Tibial nerve (tissue), 4 donors: ENCODE data around the gene LRRC51. TPM values are rescaled to one million over a fixed set of nuclear protein-coding genes. Genes with fewer than 3 reads are reported as not detected.
"Not testable (repeated sequence)": the region's sequence is repeated elsewhere in the genome, so short reads cannot be mapped to it uniquely, and the experiment has no call there.

Experiments used
- DNase-seq, 2 donors: peaks; one replicate each; pipeline ENCODE4 v3.0.0-alpha.2; 2019; ENCODE audit warnings: low spot score in 2 of 2
- H3K27ac ChIP-seq, 4 donors: fragments of 200-600 bp; sonication (generic) in 3 of 4; one replicate each; pipeline ENCODE4 v1.5.1; 2017 to 2019; ENCODE audit warnings: mild to moderate bottlenecking in 1 of 4
- H3K27me3 ChIP-seq, 2 donors: fragments of 200-600 bp; sonication (generic) in 1 of 2; one replicate each; pipeline versions ENCODE4 v1.5.1 to v1.6.0; 2017 to 2019
- H3K36me3 ChIP-seq, 3 donors: fragments of 200-600 bp; sonication (generic); one replicate each; pipeline ENCODE4 v1.5.1; 2018 to 2019
- H3K4me1 ChIP-seq, 4 donors: fragments of 200-600 bp; sonication (generic) in 3 of 4; one replicate each; pipeline ENCODE4 v1.5.1; 2017 to 2019
- H3K4me3 ChIP-seq, 4 donors: fragments of 200-600 bp; sonication (generic) in 3 of 4; one replicate each; pipeline ENCODE4 v1.5.1; 2017 to 2019; ENCODE audit warnings: mild to moderate bottlenecking in 1 of 4, moderate library complexity in 1 of 4
- H3K9me3 ChIP-seq, 4 donors: fragments of 200-600 bp; sonication (generic) in 3 of 4; one replicate each; pipeline ENCODE4 v1.5.1; 2017 to 2019
- EP300 ChIP-seq, 2 donors: sonication (generic); formaldehyde crosslinking; IDR thresholded peaks; one replicate each; pipeline ENCODE4 v1.6.1; 2017; ENCODE audit warnings: antibody characterized with exemption in 2 of 2, mild to moderate bottlenecking in 1 of 2
- POLR2A ChIP-seq, 2 donors: fragments of 450-650 bp; IDR thresholded peaks; one replicate each; pipeline ENCODE4 v1.6.1; 2017; ENCODE audit warnings: antibody characterized with exemption in 2 of 2, mild to moderate bottlenecking in 2 of 2, moderate library complexity in 2 of 2
- WGBS, 2 donors: methylation state at CpG; one replicate each; pipeline ENCODE4 v1.1.5; 2018; 5-methylcytosine and 5-hydroxymethylcytosine counted together
- small RNA-seq: library from RNA; depleted of rRNA; stranded (forward); fragments of <200 nt; gene quantifications from one replicate; pipeline ENCODE3, GENCODE V24; 2016
- total RNA-seq, 4 donors: library from RNA; depleted of rRNA; stranded (reverse); fragments of >200 nt; gene quantifications; one replicate each; pipeline ENCODE4 v1.1.0, GENCODE V29; 2016
- TF ChIP-seq, protein P1 (sequence below), 5 experiments: fragments of 200-600 bp in 3 of 5; fragments of 450-650 bp in 2 of 5; sonication (generic) in 3 of 5; IDR thresholded peaks; one replicate each; pipeline ENCODE4 v1.5.1; 2016 to 2019; ENCODE audit warnings: antibody characterized with exemption in 5 of 5, mild to moderate bottlenecking in 3 of 5, moderate library complexity in 2 of 5

LRRC51 gene
- total RNA-seq, 4 donors from 2014 or later = 7.3 to 10.8 (median 9.2) TPM

DNA sequence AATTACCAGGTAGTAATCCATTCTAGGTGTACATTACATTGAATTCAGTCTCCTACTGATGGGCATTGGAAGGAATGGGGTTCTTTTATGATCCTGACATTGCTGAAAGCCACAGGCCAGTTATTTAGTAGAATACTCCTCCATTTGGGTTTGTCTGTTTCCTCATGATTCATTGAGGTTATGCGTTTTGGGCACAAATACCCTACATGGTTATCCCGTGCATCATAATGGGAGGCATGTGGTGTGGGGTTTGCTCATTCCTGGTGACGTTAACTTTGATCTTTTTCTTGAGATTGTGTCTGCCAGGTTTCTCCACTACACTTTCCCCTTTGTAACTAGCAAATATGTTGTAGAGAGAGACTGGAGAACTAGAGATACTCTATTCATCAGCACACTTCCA lies 60.4 kb downstream of the LRRC51 start:
- peaks cover 0 to 4% (median 0%) of the 10 kb centered on the region in 4 donors for H3K4me1 ChIP-seq
- H3K27ac ChIP-seq = no peak overlapping the region
- H3K27me3 ChIP-seq = no peaks in the 10 kb centered on the region
- 67 to 88% methylated on average over 3 of the region's 3 CpGs for WGBS, 2 donors
- TF ChIP-seq EP300 (IDR thresholded peaks at IDR 0.05) (no peak), POLR2A (IDR thresholded peaks at IDR 0.05) (no peak)
- TF ChIP-seq, protein P1, sequence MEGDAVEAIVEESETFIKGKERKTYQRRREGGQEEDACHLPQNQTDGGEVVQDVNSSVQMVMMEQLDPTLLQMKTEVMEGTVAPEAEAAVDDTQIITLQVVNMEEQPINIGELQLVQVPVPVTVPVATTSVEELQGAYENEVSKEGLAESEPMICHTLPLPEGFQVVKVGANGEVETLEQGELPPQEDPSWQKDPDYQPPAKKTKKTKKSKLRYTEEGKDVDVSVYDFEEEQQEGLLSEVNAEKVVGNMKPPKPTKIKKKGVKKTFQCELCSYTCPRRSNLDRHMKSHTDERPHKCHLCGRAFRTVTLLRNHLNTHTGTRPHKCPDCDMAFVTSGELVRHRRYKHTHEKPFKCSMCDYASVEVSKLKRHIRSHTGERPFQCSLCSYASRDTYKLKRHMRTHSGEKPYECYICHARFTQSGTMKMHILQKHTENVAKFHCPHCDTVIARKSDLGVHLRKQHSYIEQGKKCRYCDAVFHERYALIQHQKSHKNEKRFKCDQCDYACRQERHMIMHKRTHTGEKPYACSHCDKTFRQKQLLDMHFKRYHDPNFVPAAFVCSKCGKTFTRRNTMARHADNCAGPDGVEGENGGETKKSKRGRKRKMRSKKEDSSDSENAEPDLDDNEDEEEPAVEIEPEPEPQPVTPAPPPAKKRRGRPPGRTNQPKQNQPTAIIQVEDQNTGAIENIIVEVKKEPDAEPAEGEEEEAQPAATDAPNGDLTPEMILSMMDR (IDR thresholded peaks at IDR 0.05) = no peak
- no peaks in the 10 kb centered on the region for H3K36me3 ChIP-seq
- H3K4me3 ChIP-seq = no peak overlapping the region
- no peak for DNase-seq
- no peaks in the 10 kb centered on the region for H3K9me3 ChIP-seq

DNA sequence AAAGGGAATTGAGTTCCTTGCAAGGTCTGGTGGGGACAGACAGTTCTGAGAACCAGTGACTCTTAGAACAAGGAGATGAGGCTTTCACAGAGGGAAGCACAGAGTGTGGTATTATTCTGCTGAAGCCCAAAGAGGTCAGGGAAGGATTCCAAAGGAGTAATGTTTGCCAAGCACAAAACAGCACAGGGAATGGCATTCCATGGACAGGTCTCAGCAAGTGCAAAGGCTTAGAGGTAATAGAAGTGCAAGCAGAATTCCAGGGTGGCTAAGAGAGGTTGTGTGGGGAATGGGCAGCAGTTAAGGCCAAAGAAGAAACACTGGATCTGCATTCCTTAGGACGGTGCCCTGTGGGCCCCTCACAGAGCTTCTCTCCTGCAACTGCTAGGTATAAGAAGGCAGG lies 61.4 kb downstream of the LRRC51 start:
- not testable (repeated sequence) for H3K36me3 ChIP-seq, DNase-seq, H3K9me3 ChIP-seq, H3K27ac ChIP-seq, H3K4me1 ChIP-seq, H3K4me3 ChIP-seq, H3K27me3 ChIP-seq
- WGBS, 2 donors = 53 to 62% methylated on average over 1 of the region's 1 CpG

DNA sequence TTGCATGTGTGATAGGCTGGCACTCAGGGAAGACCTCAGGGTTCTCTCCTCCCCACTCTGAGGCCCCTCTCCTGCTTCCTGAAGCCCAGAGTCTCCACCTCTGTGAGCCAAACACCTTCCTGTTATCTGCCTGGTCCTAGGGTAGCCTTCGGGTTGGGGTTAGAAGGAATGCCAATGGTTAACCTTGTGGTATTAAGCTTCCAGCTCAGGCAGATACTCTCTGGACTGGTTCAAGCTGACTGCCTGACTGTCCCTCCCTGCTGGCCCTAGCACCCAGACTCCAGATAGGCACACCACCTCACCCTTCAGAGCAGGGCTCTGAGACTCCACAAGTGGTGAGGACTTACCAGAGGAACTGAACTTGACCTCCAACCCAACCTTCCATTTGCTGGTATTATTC lies 61.9 kb downstream of the LRRC51 start:
- not testable (repeated sequence) for H3K9me3 ChIP-seq, H3K27ac ChIP-seq, H3K27me3 ChIP-seq, H3K4me1 ChIP-seq, DNase-seq, H3K4me3 ChIP-seq, H3K36me3 ChIP-seq
- 67 to 100% methylated on average over 1 of the region's 1 CpG for WGBS, 2 donors

DNA sequence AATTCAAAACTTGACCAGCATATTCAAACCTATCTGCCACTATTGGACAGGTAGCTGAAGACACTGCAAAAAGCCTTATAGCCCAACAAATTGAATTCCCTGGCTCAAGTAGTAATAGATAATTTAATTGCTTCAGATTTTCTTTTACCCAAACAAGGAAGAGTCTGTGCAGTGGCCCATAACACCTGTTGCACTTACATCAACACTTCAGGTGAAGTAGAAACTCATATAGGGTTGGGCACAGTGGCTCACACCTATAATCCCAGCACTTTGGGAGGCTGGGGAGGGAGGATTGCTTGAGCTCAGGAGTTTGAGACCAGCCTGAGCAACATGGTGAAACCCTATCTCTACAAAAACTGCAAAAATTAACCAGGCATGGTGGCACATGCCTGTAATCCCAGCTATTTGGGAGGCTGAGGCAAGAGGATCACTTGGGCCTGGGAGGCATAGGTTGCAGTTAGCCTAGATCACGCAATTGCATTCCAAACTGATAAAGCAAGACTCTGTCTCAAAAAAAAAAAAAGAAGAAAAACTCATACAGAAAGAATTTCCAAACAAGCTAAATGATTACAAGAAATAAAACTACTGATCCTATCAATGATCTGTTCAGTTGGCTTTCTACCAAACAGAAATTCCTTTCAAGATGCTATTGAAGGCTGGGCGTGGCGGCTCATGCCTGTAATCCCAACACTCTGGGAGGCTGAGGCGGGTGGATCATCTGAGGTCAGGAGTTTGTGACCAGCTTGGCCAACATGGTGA lies 64.3 kb downstream of the LRRC51 start:
- no peaks in the 10 kb centered on the region for H3K27me3 ChIP-seq
- H3K27ac ChIP-seq = no peak overlapping the region
- peaks cover 0 to 4% (median 0%) of the 10 kb centered on the region in 4 donors for H3K4me1 ChIP-seq
- no peak for DNase-seq
- TF ChIP-seq, protein P1 (IDR thresholded peaks at IDR 0.05) = no peak
- TF ChIP-seq EP300 (IDR thresholded peaks at IDR 0.05) (no peak), POLR2A (IDR thresholded peaks at IDR 0.05) (no peak)
- H3K9me3 ChIP-seq = no peaks in the 10 kb centered on the region
- H3K4me3 ChIP-seq = no peak overlapping the region
- 59 to 69% methylated on average over 4 of the region's 4 CpGs for WGBS, 2 donors
- H3K36me3 ChIP-seq = no peaks in the 10 kb centered on the region

Small RNA genes within 50 kb of the gene (small RNA-seq; reads per million reads assigned to genes)
- gene MIR3165 (not detected), gene RNU6-72P (not detected)

Other genes starting within 250 kb of the LRRC51 start
- gene DEFB108B, start 247.7 kb upstream of the LRRC51 start, total RNA-seq = not detected
- not detected for gene DEFB131B, start 202.4 kb upstream of the LRRC51 start, total RNA-seq
- gene XNDC1N, start 152.3 kb upstream of the LRRC51 start, total RNA-seq = 10 to 100 TPM in 3 of 4 donors, 1 to 10 TPM in 1; 4.6 to 21.4 (median 15.7) TPM
- 10 to 100 TPM; 17.2 to 29.4 (median 21.4) TPM for gene RNF121, start 151.8 kb upstream of the LRRC51 start, total RNA-seq
- gene IL18BP, start 81.9 kb upstream of the LRRC51 start, total RNA-seq = 10 to 100 TPM in 1 of 4 donors, 1 to 10 TPM in 3; 5.1 to 11.6 (median 6.3) TPM
- 100 to 1,000 TPM; 345 to 650 (median 380) TPM for gene NUMA1, start 308 bp upstream of the LRRC51 start, total RNA-seq
- gene LAMTOR1, start 22.4 kb downstream of the LRRC51 start, total RNA-seq = 100 to 1,000 TPM; 116 to 133 (median 128) TPM
- gene TOMT, start 25.1 kb downstream of the LRRC51 start, total RNA-seq = not detected
- 10 to 100 TPM; 20.8 to 36.7 (median 30.8) TPM for gene ANAPC15, start 31.8 kb downstream of the LRRC51 start, total RNA-seq
- gene FOLR3, start 54.9 kb downstream of the LRRC51 start, total RNA-seq = under 1 TPM in 1 of 4 donors, not detected in 3; 0.63 TPM
- gene FOLR1, start 111.3 kb downstream of the LRRC51 start, total RNA-seq = under 1 TPM in 2 of 4 donors, not detected in 2; 0.39 to 0.66 TPM
- gene FOLR2, start 135.9 kb downstream of the LRRC51 start, total RNA-seq = 10 to 100 TPM; 27.8 to 60.9 (median 35.7) TPM
- 100 to 1,000 TPM in 2 of 4 donors, 10 to 100 TPM in 2; 73.6 to 137 (median 94.8) TPM for gene INPPL1, start 143.9 kb downstream of the LRRC51 start, total RNA-seq
- not detected for gene PHOX2A, start 163.3 kb downstream of the LRRC51 start, total RNA-seq